NCI-H82 treated with DMSO at 0.1 percent for 48 hours (cell line): ENCODE results near the gene DCAF15.
"Not testable (repeated sequence)": the region's sequence is repeated elsewhere in the genome, so short reads cannot be mapped to it uniquely, and the experiment has no call there.

Source experiments
- DNase-seq: peaks from one replicate; lab custom pipeline; 2025; ENCODE audit not compliant: unreplicated experiment; lab: John Stamatoyannopoulos, UW

The DCAF15 gene

GRCh38 chr19:13959141-13959961, 7.0 kb downstream of the DCAF15 start:
- no peak for DNase-seq

- DNase-seq: no peak
These were observed 7.9 kb downstream of the DCAF15 start for GRCh38 chr19:13959962-13960862.

GRCh38 chr19:13960863-13961784, 8.8 kb downstream of the DCAF15 start:
- no peak for DNase-seq

GRCh38 chr19:13961826-13962698, 9.8 kb downstream of the DCAF15 start:
- no peak for DNase-seq

GRCh38 chr19:13962699-13963602, 10.6 kb downstream of the DCAF15 start:
- no peak for DNase-seq

- DNase-seq: no peak
These were observed 11.3 kb downstream of the DCAF15 start for GRCh38 chr19:13963603-13964105.

DNA sequence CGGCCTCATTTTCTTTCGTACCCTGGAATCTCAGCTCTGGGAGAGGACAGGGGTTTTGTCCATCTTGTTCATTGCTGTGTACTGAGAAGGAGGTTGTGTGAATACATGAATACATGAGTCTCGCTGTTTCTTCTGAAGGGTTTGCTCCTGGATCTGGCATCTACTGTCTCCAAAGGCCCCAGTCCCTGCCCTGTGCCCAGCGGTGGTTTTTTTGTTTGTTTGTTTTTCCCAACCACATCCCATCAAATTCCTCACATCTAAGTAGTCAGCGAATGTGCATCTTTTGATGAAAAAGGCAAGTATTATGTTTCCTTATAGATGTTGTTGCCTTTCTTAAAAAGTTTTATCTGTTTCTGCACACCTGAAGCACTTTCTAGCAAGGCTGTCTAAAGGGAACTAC, 12.5 kb downstream of the DCAF15 start:
- no peak for DNase-seq

- no peak for DNase-seq
These were observed 13.1 kb downstream of the DCAF15 start for GRCh38 chr19:13965377-13965896.

- DNase-seq: no peak
These were observed 13.8 kb downstream of the DCAF15 start for GRCh38 chr19:13965926-13966683.

GRCh38 chr19:13966684-13967128, 14.4 kb downstream of the DCAF15 start:
- no peak for DNase-seq

GRCh38 chr19:13967206-13967605, 14.9 kb downstream of the DCAF15 start:
- DNase-seq: not testable (repeated sequence)

DNA sequence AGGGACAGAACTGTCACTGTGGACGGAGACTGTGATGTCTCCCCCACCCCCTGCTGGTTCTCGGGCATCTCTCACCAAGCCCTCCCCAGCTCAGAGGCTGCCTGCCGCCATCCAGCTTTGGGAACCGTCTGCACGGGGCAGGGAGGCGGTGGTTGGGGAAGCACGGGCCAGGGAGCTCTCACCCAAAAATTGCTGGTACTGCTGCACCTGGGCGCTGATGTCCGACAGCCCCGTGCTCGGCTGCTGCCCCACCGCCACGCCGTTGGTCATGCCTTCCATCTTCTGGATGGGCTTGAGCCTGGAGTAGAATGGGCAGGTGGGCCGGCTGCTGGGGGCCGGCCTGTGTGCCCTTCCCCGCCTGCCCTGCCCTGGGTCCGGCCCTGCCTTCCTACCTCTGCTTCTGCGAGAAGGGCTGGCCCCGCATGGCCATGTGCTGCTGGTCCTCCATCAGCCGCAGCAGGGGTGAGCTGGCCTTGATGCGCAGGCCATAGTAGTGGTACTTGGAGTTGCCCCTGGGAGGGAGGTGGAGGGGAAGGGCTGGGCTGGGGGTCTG, 16.1 kb downstream of the DCAF15 start:
- no peak for DNase-seq

DNA sequence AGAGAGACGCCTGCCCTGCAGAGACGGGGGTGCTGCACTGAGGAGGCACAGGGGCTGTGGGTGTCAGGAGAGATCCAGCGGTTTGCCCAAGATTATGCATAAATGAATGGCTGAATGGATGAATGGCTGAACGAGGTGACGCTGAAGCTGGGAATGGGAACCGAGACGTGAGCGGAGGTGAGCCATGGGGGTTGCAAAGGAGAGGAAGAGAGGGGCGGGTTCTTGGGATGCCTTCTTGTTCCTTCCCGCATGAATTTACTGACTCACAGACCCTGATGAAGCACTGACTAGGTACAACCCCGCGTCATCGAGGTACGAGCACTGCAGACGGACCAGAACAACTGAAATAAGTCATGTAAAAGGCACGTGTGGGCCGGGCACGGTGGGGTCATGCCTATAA, 16.7 kb downstream of the DCAF15 start:
- DNase-seq: no peak

- no peak for DNase-seq
These were observed 17.6 kb downstream of the DCAF15 start for GRCh38 chr19:13969897-13970296.

- not testable (repeated sequence) for DNase-seq
These were observed 19.6 kb downstream of the DCAF15 start for GRCh38 chr19:13971868-13972267.

- DNase-seq: no peak
These were observed 20.3 kb downstream of the DCAF15 start for GRCh38 chr19:13972368-13973155.

GRCh38 chr19:13973479-13973878, 21.2 kb downstream of the DCAF15 start:
- DNase-seq: not testable (repeated sequence)
